HepG2 (cell line): Measurements from ENCODE around the gene FALEC. TPM values are rescaled to one million over a fixed set of nuclear protein-coding genes. Genes with fewer than 3 reads are reported as not detected.

Experiments
- AKAP8 ChIP-seq: sonication (generic); formaldehyde crosslinking; IDR thresholded peaks from 2 replicates; pipeline ENCODE4 v1.5.1; 2020; ENCODE audit warnings: mild to moderate bottlenecking, missing genetic modification reagents
- BORCS8-MEF2B ChIP-seq: sonication (generic); formaldehyde crosslinking; IDR thresholded peaks from 2 replicates; pipeline ENCODE4 v1.8.0; 2022; ENCODE audit warnings: mild to moderate bottlenecking, missing genetic modification reagents
- KMT2B ChIP-seq: IDR thresholded peaks from 2 replicates; pipeline ENCODE4 v1.6.1; 2016; ENCODE audit warnings: missing genetic modification reagents, missing compliant biosample characterization
- NFE2L1 ChIP-seq: sonication (generic); formaldehyde crosslinking; IDR thresholded peaks from 2 replicates; pipeline ENCODE4 v1.4.0; 2020; ENCODE audit warnings: missing genetic modification reagents, mild to moderate bottlenecking, borderline replicate concordance
- ZNF251 ChIP-seq: sonication (generic); formaldehyde crosslinking; IDR thresholded peaks from 2 replicates; pipeline ENCODE4 v1.9.0; 2021; ENCODE audit warnings: mild to moderate bottlenecking, missing genetic modification reagents
- ZNF264 ChIP-seq: sonication (generic); formaldehyde crosslinking; IDR thresholded peaks from 2 replicates; pipeline ENCODE4 v1.4.0; 2020; ENCODE audit warnings: missing genetic modification reagents
- ZSCAN9 ChIP-seq: IDR thresholded peaks from 2 replicates; pipeline ENCODE4 v1.6.1; 2016; ENCODE audit warnings: borderline replicate concordance
- polyA plus RNA-seq, 8 experiments: library from polyadenylated mRNA; depleted of rRNA in 3 of 8; stranded (reverse) in 7 of 8; unstranded in 1 of 8; fragments of >200 nt; fragmentation: Illumina TruSeq in 4 of 8; extraction: Trizol in 4 of 8; gene quantifications; 2 replicates each; pipeline versions ENCODE4 v1.2.1 to v1.2.3, GENCODE V29; 2011 to 2016; ENCODE audit warnings: low read depth in 4 of 8, missing spikeins in 1 of 8, mixed read lengths in 1 of 8; ENCODE audit not compliant: insufficient read depth in 1 of 8
- total RNA-seq, 5 experiments: library from RNA; depleted of rRNA; stranded (reverse); fragments of >200 nt; fragmentation: Illumina TruSeq; extraction: Trizol; gene quantifications; 2 replicates each; pipeline ENCODE4 v1.2.3, GENCODE V29; 2016; ENCODE audit warnings: low read depth in 1 of 5
- TF ChIP-seq, protein P1 (sequence below): sonication (generic); formaldehyde crosslinking; IDR thresholded peaks from 2 replicates; pipeline ENCODE4 v1.4.0; 2020; ENCODE audit warnings: mild to moderate bottlenecking, missing genetic modification reagents
- TF ChIP-seq, protein P2 (sequence below): sonication (generic); formaldehyde crosslinking; IDR thresholded peaks from 2 replicates; pipeline ENCODE4 v1.8.0; 2022; ENCODE audit warnings: missing genetic modification reagents, mild to moderate bottlenecking, inconsistent platforms, borderline replicate concordance
- TF ChIP-seq, protein P3 (sequence below), 2 experiments: sonication (generic) in 1 of 2; formaldehyde crosslinking in 1 of 2; IDR thresholded peaks; 2 replicates each; pipeline versions ENCODE4 v1.4.0 to v1.6.1; 2016 to 2020; ENCODE audit warnings: borderline replicate concordance in 1 of 2, low read depth in 1 of 2, mild to moderate bottlenecking in 1 of 2, missing genetic modification reagents in 1 of 2
- TF ChIP-seq, protein P4 (sequence below): sonication (generic); formaldehyde crosslinking; IDR thresholded peaks from one replicate; pipeline ENCODE4 v1.5.1; 2020; ENCODE audit warnings: mild to moderate bottlenecking, missing genetic modification reagents; ENCODE audit errors: not compliant biosample characterization

Gene FALEC
- total and polyA plus RNA-seq, 2 of the 13 experiments (the other 11 are each of a cell fraction or from before 2014, with no cell fraction given), result 0.33 to 0.71 TPM

DNA sequence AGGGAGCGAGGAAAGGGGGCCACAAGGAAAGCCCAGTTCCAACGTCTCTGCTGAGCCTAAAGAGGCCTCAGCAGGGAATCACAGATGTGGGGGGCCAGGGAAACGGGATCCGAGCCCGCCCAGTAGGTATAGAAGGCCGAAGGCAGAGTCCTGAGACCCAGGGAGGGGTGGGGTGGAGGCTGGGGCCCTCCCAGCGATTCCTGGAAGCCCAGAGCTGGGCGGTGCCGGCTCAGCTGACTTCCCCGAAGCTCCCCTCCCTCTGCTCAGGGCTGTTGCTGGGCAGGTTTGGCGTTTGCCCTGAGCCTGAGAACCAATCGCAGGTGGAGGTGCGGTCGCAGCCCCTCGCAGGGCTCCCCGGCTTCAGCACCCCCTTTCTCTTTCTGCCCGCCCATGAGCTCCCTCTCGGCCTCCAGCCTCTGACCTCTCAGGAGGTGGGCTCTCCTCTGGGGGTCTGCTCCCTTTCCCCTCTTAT, 46.5 kb downstream of the FALEC start (continued):
- TF ChIP-seq ZNF251 (no peak), BORCS8-MEF2B (peak; percentile 51; the same call in 1 of the 2 replicates), ZSCAN9 (CRISPR knock-in tag) (peak; percentile 49; the same call in 1 of the 2 replicates), AKAP8 (CRISPR knock-in tag) (peak; percentile 58; the same call in 1 of the 2 replicates), NFE2L1 (CRISPR knock-in tag) (no peak), KMT2B (CRISPR knock-in tag) (no peak; the same call in none of the 2 replicates), ZNF264 (CRISPR knock-in tag) (no peak)
- TF ChIP-seq, protein P1, sequence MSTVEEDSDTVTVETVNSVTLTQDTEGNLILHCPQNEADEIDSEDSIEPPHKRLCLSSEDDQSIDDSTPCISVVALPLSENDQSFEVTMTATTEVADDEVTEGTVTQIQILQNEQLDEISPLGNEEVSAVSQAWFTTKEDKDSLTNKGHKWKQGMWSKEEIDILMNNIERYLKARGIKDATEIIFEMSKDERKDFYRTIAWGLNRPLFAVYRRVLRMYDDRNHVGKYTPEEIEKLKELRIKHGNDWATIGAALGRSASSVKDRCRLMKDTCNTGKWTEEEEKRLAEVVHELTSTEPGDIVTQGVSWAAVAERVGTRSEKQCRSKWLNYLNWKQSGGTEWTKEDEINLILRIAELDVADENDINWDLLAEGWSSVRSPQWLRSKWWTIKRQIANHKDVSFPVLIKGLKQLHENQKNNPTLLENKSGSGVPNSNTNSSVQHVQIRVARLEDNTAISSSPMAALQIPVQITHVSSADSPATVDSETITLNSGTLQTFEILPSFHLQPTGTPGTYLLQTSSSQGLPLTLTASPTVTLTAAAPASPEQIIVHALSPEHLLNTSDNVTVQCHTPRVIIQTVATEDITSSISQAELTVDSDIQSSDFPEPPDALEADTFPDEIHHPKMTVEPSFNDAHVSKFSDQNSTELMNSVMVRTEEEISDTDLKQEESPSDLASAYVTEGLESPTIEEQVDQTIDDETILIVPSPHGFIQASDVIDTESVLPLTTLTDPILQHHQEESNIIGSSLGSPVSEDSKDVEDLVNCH (CRISPR knock-in tag), result no peak
- TF ChIP-seq, protein P2, sequence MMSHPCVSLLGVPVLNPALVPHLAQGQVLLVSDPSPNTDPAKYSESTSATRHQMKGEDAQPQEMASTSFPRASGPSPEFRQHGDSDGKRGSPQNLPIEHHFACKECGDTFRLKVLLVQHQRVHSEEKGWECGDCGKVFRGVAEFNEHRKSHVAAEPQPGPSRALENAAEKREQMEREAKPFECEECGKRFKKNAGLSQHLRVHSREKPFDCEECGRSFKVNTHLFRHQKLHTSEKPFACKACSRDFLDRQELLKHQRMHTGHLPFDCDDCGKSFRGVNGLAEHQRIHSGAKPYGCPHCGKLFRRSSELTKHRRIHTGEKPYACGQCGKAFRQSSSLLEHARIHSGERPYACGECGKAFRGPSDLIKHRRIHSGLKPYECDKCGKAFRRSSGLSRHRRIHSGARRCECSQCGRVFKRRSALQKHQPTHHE (CRISPR knock-in tag), result no peak
- TF ChIP-seq, protein P3, sequence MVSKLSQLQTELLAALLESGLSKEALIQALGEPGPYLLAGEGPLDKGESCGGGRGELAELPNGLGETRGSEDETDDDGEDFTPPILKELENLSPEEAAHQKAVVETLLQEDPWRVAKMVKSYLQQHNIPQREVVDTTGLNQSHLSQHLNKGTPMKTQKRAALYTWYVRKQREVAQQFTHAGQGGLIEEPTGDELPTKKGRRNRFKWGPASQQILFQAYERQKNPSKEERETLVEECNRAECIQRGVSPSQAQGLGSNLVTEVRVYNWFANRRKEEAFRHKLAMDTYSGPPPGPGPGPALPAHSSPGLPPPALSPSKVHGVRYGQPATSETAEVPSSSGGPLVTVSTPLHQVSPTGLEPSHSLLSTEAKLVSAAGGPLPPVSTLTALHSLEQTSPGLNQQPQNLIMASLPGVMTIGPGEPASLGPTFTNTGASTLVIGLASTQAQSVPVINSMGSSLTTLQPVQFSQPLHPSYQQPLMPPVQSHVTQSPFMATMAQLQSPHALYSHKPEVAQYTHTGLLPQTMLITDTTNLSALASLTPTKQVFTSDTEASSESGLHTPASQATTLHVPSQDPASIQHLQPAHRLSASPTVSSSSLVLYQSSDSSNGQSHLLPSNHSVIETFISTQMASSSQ (IDR thresholded peaks at IDR 0.05; ENCODE audit: low read depth), result no peak
- TF ChIP-seq, protein P3 (CRISPR knock-in tag; IDR thresholded peaks at IDR 0.05; ENCODE audit: borderline replicate concordance), result peak; percentile 63; the same call in 1 of the 2 replicates
- TF ChIP-seq, protein P4, sequence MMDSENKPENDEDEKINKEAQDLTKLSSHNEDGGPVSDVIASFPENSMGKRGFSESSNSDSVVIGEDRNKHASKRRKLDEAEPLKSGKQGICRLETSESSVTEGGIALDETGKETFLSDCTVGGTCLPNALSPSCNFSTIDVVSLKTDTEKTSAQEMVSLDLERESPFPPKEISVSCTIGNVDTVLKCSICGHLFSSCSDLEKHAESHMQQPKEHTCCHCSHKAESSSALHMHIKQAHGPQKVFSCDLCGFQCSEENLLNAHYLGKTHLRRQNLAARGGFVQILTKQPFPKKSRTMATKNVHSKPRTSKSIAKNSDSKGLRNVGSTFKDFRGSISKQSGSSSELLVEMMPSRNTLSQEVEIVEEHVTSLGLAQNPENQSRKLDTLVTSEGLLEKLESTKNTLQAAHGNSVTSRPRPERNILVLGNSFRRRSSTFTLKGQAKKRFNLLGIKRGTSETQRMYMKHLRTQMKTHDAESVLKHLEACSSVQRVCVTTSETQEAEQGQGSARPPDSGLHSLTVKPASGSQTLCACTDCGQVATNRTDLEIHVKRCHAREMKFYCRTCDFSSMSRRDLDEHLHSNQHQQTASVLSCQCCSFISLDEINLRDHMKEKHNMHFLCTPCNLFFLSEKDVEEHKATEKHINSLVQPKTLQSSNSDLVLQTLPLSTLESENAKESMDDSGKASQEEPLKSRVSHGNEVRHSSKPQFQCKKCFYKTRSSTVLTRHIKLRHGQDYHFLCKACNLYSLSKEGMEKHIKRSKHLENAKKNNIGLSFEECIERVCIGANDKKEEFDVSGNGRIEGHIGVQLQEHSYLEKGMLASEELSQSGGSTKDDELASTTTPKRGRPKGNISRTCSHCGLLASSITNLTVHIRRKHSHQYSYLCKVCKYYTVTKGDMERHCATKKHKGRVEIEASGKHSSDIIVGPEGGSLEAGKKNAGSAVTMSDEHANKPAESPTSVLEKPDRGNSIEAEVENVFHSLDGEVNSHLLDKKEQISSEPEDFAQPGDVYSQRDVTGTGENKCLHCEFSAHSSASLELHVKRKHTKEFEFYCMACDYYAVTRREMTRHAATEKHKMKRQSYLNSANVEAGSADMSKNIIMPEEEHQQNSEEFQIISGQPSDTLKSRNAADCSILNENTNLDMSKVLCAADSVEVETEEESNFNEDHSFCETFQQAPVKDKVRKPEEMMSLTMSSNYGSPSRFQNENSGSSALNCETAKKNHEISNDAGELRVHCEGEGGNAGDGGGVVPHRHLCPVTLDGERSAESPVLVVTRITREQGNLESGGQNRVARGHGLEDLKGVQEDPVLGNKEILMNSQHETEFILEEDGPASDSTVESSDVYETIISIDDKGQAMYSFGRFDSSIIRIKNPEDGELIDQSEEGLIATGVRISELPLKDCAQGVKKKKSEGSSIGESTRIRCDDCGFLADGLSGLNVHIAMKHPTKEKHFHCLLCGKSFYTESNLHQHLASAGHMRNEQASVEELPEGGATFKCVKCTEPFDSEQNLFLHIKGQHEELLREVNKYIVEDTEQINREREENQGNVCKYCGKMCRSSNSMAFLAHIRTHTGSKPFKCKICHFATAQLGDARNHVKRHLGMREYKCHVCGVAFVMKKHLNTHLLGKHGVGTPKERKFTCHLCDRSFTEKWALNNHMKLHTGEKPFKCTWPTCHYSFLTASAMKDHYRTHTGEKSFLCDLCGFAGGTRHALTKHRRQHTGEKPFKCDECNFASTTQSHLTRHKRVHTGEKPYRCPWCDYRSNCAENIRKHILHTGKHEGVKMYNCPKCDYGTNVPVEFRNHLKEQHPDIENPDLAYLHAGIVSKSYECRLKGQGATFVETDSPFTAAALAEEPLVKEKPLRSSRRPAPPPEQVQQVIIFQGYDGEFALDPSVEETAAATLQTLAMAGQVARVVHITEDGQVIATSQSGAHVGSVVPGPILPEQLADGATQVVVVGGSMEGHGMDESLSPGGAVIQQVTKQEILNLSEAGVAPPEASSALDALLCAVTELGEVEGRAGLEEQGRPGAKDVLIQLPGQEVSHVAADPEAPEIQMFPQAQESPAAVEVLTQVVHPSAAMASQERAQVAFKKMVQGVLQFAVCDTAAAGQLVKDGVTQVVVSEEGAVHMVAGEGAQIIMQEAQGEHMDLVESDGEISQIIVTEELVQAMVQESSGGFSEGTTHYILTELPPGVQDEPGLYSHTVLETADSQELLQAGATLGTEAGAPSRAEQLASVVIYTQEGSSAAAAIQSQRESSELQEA (CRISPR knock-in tag), result no peak
